GM12865 (cell line): Measurements from ENCODE around the gene PRKAR1B.
A peak's percentile ranks its signal among the peaks of the same experiment; 100 is the strongest.

Experiments used
- DNase-seq: peaks from one replicate; pipeline ENCODE4 v3.0.0; 2010; ENCODE audit warnings: low read depth
- H3K4me3 ChIP-seq: 2 replicates; pipeline ENCODE4 v1.5.1; 2011; ENCODE audit warnings: mild to moderate bottlenecking, low read depth, low read length, control low read depth
- TF ChIP-seq, protein P1 (sequence below): IDR thresholded peaks from 2 replicates; pipeline ENCODE4 v1.5.1; 2011; ENCODE audit warnings: low read length, control low read depth, low read depth, inconsistent platforms; ENCODE audit not compliant: insufficient read depth; ENCODE audit errors: missing control alignments

PRKAR1B gene

DNA sequence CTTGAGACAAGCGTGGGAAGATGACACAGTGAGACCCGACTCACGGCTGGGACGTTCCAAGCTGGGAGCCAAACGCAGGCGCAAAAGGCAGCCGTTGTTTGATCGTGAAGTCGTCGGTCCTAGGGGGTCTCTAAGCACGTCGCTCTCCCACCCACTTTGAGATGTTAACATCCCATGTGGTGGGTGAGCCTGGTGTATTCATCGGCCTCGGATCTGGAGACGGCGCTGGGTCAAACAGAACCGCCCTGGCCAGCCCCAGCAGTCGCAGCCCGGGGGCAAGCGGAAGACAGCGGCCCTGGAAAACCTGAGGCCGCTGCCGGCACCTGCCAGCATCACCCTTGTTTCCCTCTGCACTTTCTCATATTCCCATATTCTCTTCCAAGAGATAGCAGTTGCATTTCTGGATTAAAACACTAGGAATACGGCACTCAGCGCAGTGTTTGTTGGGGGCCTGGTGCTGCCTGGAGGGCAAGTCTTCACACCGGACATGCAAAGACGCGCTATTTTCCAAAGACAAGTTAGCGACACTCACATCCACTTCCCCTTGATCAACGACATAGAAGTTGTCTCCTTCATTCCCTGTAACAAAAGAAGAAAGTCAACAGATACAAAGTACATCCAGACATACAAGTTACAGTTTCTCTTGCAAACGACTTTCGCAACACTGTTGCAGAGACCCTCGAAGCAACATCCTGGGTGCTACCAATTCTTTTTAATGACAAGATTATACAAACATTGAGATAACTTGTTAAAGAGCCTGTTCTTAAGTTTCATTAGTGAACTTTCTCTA lies 121.2 kb downstream of the PRKAR1B start:
- TF ChIP-seq, protein P1, sequence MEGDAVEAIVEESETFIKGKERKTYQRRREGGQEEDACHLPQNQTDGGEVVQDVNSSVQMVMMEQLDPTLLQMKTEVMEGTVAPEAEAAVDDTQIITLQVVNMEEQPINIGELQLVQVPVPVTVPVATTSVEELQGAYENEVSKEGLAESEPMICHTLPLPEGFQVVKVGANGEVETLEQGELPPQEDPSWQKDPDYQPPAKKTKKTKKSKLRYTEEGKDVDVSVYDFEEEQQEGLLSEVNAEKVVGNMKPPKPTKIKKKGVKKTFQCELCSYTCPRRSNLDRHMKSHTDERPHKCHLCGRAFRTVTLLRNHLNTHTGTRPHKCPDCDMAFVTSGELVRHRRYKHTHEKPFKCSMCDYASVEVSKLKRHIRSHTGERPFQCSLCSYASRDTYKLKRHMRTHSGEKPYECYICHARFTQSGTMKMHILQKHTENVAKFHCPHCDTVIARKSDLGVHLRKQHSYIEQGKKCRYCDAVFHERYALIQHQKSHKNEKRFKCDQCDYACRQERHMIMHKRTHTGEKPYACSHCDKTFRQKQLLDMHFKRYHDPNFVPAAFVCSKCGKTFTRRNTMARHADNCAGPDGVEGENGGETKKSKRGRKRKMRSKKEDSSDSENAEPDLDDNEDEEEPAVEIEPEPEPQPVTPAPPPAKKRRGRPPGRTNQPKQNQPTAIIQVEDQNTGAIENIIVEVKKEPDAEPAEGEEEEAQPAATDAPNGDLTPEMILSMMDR, result no peak
- H3K4me3 ChIP-seq, result peak overlapping the region; percentile 68
- DNase-seq, result no peak

DNA sequence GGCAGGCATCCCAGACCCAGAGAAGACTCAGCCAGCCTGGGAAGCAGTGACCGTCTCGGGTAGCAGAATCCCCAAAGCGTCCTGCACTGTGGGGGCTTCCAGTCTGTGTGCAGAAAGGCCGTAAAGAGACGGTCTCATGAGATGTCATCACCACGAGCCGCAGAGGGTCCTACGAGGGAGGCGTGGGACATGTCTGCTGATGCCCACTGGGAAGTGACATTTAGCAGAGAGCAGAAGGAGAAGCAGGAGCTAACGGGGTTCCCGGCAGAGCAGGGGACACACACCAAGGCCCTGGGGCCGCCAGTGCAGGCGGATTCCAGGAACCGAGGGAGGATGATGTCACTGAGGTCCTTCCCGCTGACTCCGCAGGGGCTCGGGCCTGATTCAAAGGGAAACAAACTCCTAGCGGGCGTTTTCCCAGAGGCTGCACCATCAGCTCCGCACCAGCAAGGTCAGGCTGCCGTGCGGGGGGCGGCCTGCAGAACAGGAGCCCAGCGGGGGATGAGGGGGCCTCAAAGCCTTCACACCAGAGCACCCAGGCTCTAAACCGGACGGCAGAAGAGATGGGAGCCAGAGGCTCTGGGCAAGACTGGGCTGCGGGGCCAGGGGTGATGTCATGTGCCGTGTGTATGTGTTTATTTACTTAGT lies 122.1 kb downstream of the PRKAR1B start:
- peak; percentile 34 for DNase-seq
- TF ChIP-seq, protein P1, result no peak
- peak overlapping the region; percentile 68 for H3K4me3 ChIP-seq

DNA sequence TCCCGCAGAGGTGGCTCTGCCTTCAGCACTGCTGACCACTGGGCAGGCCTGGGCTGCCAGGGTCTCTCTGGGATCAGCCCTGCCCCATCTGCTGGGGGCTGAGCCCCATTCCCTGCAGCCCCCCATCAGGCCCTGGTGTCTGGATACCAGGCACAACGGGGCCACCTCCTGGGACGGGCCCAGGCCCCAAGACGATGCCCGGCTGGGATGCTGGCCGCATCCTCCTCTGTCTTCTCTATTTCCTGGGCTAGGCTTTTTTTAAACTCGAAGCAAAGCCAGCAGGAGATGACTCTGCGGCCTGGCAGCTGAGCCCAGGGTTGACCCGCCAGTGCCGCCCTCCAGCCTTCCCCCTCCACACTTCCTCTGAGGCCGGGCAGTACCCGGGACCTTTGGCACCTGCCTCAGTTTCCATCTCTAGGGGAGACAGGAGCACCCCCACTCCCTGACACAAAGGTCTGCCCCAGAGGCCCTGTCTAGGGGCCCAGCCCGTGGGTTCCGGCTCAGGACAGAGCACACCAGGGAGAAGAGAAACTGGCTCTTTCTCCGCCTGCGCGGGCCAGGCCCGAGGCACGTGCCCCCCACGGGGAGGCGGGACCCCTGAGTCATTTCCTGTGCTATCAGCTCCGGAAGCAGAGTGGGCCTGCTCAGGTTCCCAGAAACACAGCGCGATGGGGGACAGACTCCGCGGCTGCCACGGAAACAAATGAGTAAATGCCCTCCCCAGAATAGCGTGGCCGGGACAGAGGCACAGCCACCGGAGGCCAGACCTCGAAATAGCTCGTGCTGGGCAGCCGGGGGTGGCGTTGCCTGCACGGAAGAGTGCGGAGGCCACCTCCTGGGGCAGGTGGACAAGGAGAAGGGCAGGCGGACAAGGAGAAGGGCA lies 122.8 kb downstream of the PRKAR1B start:
- TF ChIP-seq, protein P1, result no peak
- peak overlapping the region; percentile 68 for H3K4me3 ChIP-seq
- DNase-seq, result peak; percentile 95

DNA sequence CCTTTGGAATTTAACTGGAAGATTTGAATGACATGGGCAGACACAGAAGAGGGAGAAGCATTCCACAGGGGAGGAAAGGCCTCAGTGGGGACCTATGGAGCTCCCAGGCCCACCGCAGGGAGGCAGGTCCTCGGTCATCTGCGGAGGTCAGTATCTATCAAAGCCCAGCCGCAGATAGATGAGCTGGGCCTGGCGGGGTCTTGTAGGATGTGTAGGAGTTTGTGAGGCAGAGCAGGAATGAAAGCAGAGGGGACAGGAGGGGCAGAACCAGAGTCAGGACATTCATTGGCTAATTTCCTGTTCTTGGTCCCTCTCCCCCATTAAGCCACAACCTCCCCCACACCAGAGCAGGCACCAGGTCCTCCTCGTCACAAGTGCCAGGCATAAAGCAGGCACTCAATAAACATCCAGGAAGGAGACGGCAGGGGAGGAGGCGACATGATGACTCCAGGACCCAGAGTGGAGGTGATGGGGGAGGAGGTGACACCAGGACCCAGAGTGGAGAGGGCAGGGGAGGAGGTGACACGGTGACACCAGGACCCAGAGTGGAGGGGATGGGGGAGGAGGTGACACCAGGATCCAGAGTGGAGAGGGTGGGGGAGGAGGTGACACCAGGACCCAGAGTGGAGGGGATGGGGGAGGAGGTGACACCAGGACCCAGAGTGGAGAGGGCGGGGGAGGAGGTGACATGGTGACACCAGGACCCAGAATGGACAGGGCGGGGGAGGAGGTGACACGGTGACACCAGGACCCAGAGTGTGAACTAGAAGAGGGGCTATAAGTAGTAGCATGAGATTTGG lies 123.7 kb downstream of the PRKAR1B start:
- TF ChIP-seq, protein P1, result no peak
- peak overlapping the region; percentile 68 for H3K4me3 ChIP-seq
- DNase-seq, result peak; percentile 56

DNA sequence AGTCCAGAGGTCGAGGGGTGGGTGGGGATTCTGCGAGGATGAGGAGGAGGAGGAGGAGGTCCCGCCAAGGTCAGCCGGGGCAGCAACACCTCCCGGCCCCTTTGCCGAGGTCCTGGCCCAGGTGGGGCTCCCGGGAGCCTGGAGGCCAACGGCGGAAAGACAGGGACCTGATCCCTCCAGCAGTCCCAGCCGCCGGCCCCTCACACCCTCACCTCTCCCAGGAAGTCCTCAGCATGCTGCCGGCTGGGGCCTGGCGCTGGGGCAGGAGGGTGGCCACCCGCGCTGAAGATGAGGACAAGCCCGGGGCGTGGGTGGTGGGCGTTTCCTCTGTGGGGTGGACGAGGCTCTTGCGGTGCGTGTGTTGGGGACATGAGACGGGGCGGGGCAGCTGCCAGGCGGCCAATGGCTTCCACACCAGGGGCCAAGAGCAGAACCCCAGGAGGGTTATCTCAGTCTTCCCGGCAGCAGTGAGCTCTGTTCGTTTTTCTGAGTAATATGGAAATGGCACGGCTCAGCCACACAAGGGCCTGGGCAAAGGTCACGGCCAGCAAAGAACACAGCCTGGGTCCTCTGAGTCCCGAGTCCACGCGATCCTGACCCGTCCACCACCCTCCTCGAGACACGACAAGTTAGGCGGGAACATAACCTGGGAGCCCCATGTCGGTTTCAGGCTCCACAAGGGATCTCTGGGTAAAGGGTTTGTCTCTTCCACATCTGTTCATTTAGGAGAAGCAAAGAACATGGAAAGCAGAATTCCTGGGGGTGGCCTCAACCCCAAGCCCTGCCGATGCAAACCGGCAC lies 124.5 kb downstream of the PRKAR1B start:
- H3K4me3 ChIP-seq, result peak overlapping the region; percentile 68
- peak; percentile 77 for DNase-seq
- TF ChIP-seq, protein P1, result no peak
